GM12878 (cell line): ENCODE data around the gene DIAPH3. TPM values are rescaled to one million over a fixed set of nuclear protein-coding genes. Genes with fewer than 3 reads are reported as not detected.

ENCODE experiments used
- ATAC-seq: fragments of 200-7000 bp; cut with Tn5 transposase; 3 replicates; pipeline ENCODE4 v1.9.1; 2020; ENCODE audit warnings: mild to moderate bottlenecking, moderate library complexity
- BruUV-seq: library from RNA; stranded (reverse); fragments of 400-500 nt; replicated peaks from 2 replicates; lab custom pipeline; 2021; lab: Mats Ljungman, UMichigan
- CTCF ChIA-PET: fragments of 300-600 bp; sonication (Branson Sonifier 250); formaldehyde crosslinking; extraction: SDS; loops from one replicate; lab custom pipeline; 2021; ENCODE audit warnings: inconsistent platforms; lab: Yijun Ruan, JAX
- POLR2A ChIA-PET: fragments of 350-600 bp; formaldehyde crosslinking; extraction: SDS; loops from one replicate; lab custom pipeline; 2021; ENCODE audit warnings: inconsistent platforms; lab: Charles Lee
- RAD21 ChIA-PET: fragments of 300-600 bp; sonication (Branson Sonifier 250); formaldehyde crosslinking; loops from one replicate; lab custom pipeline; 2023; ENCODE audit warnings: antibody characterized with exemption; ENCODE audit not compliant: unreplicated experiment; lab: Charles Lee
- SMC1A ChIA-PET: fragments of 300-600 bp; sonication (Branson Sonifier 250); formaldehyde crosslinking; loops from one replicate; lab custom pipeline; 2023; ENCODE audit not compliant: unreplicated experiment, uncharacterized antibody; lab: Charles Lee
- DNase-seq: peaks from one replicate; pipeline ENCODE4 v3.0.0-alpha.2; 2011; ENCODE audit warnings: low read depth, low spot score
- FAIRE-seq: peaks from 3 replicates; lab custom pipeline; 2011; peaks lifted over from hg19 to GRCh38; lab: Jason Lieb, UNC
- H2AFZ ChIP-seq: 2 replicates; pipeline ENCODE4 v1.6.0; 2011; ENCODE audit warnings: low read depth, low read length, control low read depth; ENCODE audit not compliant: control insufficient read depth
- H3K27ac ChIP-seq: 2 replicates; pipeline ENCODE4 v1.5.1; 2011; ENCODE audit warnings: control low read depth; ENCODE audit not compliant: control insufficient read depth, insufficient read depth
- H3K27me3 ChIP-seq, 2 experiments: replicated peaks in 1 of 2; 2 replicates each; pipeline versions ENCODE4 v1.6.0 to v1.6.1; 2011; ENCODE audit warnings: low read length in 1 of 2; ENCODE audit not compliant: control insufficient read depth in 2 of 2, insufficient read depth in 2 of 2
- H3K36me3 ChIP-seq, 2 experiments: 2 replicates each; pipeline ENCODE4 v1.5.1; 2011; ENCODE audit warnings: low read length in 1 of 2; ENCODE audit not compliant: control insufficient read depth in 2 of 2, insufficient read depth in 2 of 2
- H3K4me1 ChIP-seq: 2 replicates; pipeline ENCODE4 v1.6.1; 2011; ENCODE audit warnings: mild to moderate bottlenecking, low read length, moderate library complexity, mixed read lengths; ENCODE audit not compliant: control insufficient read depth, insufficient read depth
- H3K4me2 ChIP-seq: 2 replicates; pipeline ENCODE4 v1.6.0; 2011; ENCODE audit warnings: control low read depth; ENCODE audit not compliant: control insufficient read depth, insufficient read depth
- H3K4me3 ChIP-seq: fragments of 200-600 bp; sonication (generic); 2 replicates; pipeline ENCODE4 v1.5.1; 2016
- H3K79me2 ChIP-seq: 2 replicates; pipeline ENCODE4 v1.6.0; 2011; ENCODE audit warnings: low read length; ENCODE audit not compliant: control insufficient read depth, insufficient read depth
- H3K9ac ChIP-seq: 2 replicates; pipeline ENCODE4 v1.8.0; 2011; ENCODE audit warnings: low read length, control low read depth, mixed read lengths; ENCODE audit not compliant: control insufficient read depth, insufficient read depth
- H3K9me3 ChIP-seq: replicated peaks from 3 replicates; pipeline ENCODE4 v1.5.1; 2011; ENCODE audit warnings: mild to moderate bottlenecking, low read length; ENCODE audit not compliant: control insufficient read depth, insufficient read depth
- H4K20me1 ChIP-seq: 2 replicates; pipeline ENCODE4 v1.6.0; 2011; ENCODE audit not compliant: control insufficient read depth, insufficient read depth
- CHD2 ChIP-seq: IDR thresholded peaks from 2 replicates; pipeline ENCODE4 v1.6.1; 2011; ENCODE audit warnings: low read depth, low read length, improper control_type of control experiment, borderline replicate concordance
- EGR1 ChIP-seq, 2 experiments: IDR thresholded peaks; 1 replicate in 1 of 2; 2 replicates in 1 of 2; pipeline ENCODE4 v1.6.1; 2011 to 2012; ENCODE audit warnings: low read depth in 2 of 2, low read length in 2 of 2, borderline replicate concordance in 1 of 2, mild to moderate bottlenecking in 1 of 2, moderate library complexity in 1 of 2
- MXI1 ChIP-seq: fragments of 150-350 bp; IDR thresholded peaks from 2 replicates; pipeline ENCODE4 v1.6.1; 2011; ENCODE audit warnings: low read depth, mild to moderate bottlenecking, inconsistent platforms, low read length, improper control_type of control experiment
- SMARCA5 ChIP-seq: fragments of 450-650 bp; IDR thresholded peaks from 2 replicates; pipeline ENCODE4 v1.6.1; 2017; ENCODE audit warnings: mild to moderate bottlenecking
- SREBF2 ChIP-seq: IDR thresholded peaks from 2 replicates; pipeline ENCODE4 v1.6.1; 2012; ENCODE audit warnings: mild to moderate bottlenecking, low read length
- WRNIP1 ChIP-seq: IDR thresholded peaks from 2 replicates; pipeline ENCODE4 v1.6.1; 2011; ENCODE audit warnings: low read depth, low read length, improper control_type of control experiment, borderline replicate concordance
- ZBTB4 ChIP-seq: fragments of 450-650 bp; formaldehyde crosslinking; IDR thresholded peaks from 2 replicates; pipeline ENCODE4 v1.4.0; 2022; ENCODE audit warnings: mild to moderate bottlenecking, moderate library complexity
- ZBTB40 ChIP-seq: fragments of 450-650 bp; IDR thresholded peaks from 2 replicates; pipeline ENCODE4 v1.6.1; 2016; ENCODE audit warnings: mild to moderate bottlenecking, moderate library complexity, borderline replicate concordance
- ZNF207 ChIP-seq: fragments of 450-650 bp; IDR thresholded peaks from 2 replicates; pipeline ENCODE4 v1.6.1; 2014; ENCODE audit warnings: antibody characterized with exemption, mild to moderate bottlenecking, borderline replicate concordance
- ZNF274 ChIP-seq: IDR thresholded peaks from one replicate; pipeline ENCODE4 v1.8.0; 2011; ENCODE audit not compliant: insufficient read length, insufficient read depth
- ZZZ3 ChIP-seq: IDR thresholded peaks from 2 replicates; pipeline ENCODE4 v1.6.1; 2011; ENCODE audit warnings: low read depth; ENCODE audit not compliant: control insufficient read depth, insufficient read length
- WGBS: methylation state at CpG from one replicate; pipeline ENCODE4 v1.1.6; 2016; ENCODE audit warnings: low lambda C conversion rate; ENCODE audit not compliant: insufficient replicate concordance, insufficient coverage; ENCODE audit errors: missing lambda C conversion rate; 5-methylcytosine and 5-hydroxymethylcytosine counted together
- in situ Hi-C: fragments of 300-500 bp; cut with MboI; formaldehyde crosslinking; loops from 9 replicates; pipeline ENCODE4 v1.14.3; 2018; ENCODE audit warnings: mixed read lengths
- intact Hi-C: fragments of 100-400 bp; cut with micrococcal nuclease; formaldehyde crosslinking; loops from one replicate; pipeline ENCODE4 v1.14.2; 2022; ENCODE audit not compliant: unreplicated experiment
- polyA plus RNA-seq, 11 experiments: library from polyadenylated mRNA; depleted of rRNA in 4 of 11; unstranded in 6 of 11; stranded (reverse) in 5 of 11; fragments of >200 nt; fragmentation: Nextera tagmentation in 4 of 11; fragmentation: Illumina TruSeq in 1 of 11; extraction: Ambion mirVana in 4 of 11; extraction: Trizol in 1 of 11; gene quantifications; 1 replicate in 1 of 11; 2 replicates in 10 of 11; pipeline versions ENCODE4 v1.2.1 to v1.2.3, GENCODE V29; 2011 to 2016; ENCODE audit warnings: inconsistent platforms in 2 of 11, missing spikeins in 2 of 11, low read depth in 1 of 11
- total RNA-seq, 4 experiments: library from RNA; depleted of rRNA in 3 of 4; stranded (reverse); fragments of >200 nt in 3 of 4; fragmentation: Illumina TruSeq in 1 of 4; extraction: Trizol in 1 of 4; gene quantifications; 2 replicates each; pipeline versions ENCODE4 v1.2.1 to v1.2.3, GENCODE V29; 2013 to 2021
- TF ChIP-seq, protein P1 (sequence below): IDR thresholded peaks from 2 replicates; pipeline ENCODE4 v1.6.1; 2012; ENCODE audit warnings: improper control_type of control experiment, low read depth, low read length; ENCODE audit not compliant: insufficient replicate concordance

The DIAPH3 gene
- total and polyA plus RNA-seq, 10 of the 15 experiments (the other 5 are each of a cell fraction or from before 2014, with no cell fraction given) = 10.1 to 25.2 (median 15.4) TPM

DNA sequence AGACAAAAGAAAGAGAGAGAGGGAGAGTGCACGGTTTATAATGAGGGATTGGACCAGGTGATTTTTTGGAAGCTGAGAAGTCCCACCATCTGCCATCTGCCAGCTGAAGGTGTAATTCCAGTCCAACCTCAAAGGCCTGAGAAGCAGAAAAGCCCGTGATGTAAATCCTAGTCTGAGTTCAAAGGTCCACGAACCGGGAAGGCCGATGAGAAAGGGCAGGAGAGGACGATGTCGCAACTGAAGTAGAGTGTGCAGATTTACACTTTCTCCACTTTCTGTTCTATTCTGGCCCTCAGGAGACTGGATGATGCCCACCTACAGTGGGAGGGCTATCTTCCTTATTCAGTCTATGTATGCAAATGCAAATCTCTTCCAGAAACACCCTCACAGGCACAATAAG, 500.0 kb downstream of the DIAPH3 start:
- no peaks in the 10 kb centered on the region for H4K20me1 ChIP-seq
- POLR2A ChIA-PET = no interaction called here
- BruUV-seq = no TSS peak
- H3K27ac ChIP-seq = no peak overlapping the region
- no peak for FAIRE-seq
- ATAC-seq = no peak
- in situ Hi-C loops = no loop called here
- no peaks in the 10 kb centered on the region for H3K79me2 ChIP-seq
- H3K4me2 ChIP-seq = no peak overlapping the region
- RAD21 ChIA-PET = no interaction called here
- H2AFZ ChIP-seq = no peak overlapping the region
- H3K36me3 ChIP-seq = no peaks in the 10 kb centered on the region; a peak in 1 of 4 replicates
- no peaks in the 10 kb centered on the region for H3K9me3 ChIP-seq
- no peak overlapping the region for H3K9ac ChIP-seq
- WGBS = 100% methylated on average over 7 of the region's 7 CpGs
- SMC1A ChIA-PET = no interaction called here
- CTCF ChIA-PET = interaction anchor here (1.6 kb wide), 1 partner anchor 9 kb away, joined by 4 read pairs; no protein-coding TSS in a partner anchor
- no peak overlapping the region for H3K4me3 ChIP-seq
- DNase-seq = no peak
- H3K4me1 ChIP-seq = peaks cover 3% of the 10 kb centered on the region; the same call in 1 of the 2 replicates
- no peaks in the 10 kb centered on the region for H3K27me3 ChIP-seq
- intact Hi-C loops = no loop called here
- TF ChIP-seq SMARCA5 (no peak), SREBF2 (no peak), WRNIP1 (no peak), CHD2 (no peak), ZBTB4 (CRISPR knock-in tag) (no peak), ZNF274 (no peak), ZZZ3 (no peak), MXI1 (no peak), EGR1 (IDR thresholded peaks at IDR 0.05; ENCODE audit: borderline replicate concordance in 1 of 2, low read depth in 2 of 2, low read length in 2 of 2) (no peak), ZNF207 (no peak), ZBTB40 (no peak)
- TF ChIP-seq, protein P1, sequence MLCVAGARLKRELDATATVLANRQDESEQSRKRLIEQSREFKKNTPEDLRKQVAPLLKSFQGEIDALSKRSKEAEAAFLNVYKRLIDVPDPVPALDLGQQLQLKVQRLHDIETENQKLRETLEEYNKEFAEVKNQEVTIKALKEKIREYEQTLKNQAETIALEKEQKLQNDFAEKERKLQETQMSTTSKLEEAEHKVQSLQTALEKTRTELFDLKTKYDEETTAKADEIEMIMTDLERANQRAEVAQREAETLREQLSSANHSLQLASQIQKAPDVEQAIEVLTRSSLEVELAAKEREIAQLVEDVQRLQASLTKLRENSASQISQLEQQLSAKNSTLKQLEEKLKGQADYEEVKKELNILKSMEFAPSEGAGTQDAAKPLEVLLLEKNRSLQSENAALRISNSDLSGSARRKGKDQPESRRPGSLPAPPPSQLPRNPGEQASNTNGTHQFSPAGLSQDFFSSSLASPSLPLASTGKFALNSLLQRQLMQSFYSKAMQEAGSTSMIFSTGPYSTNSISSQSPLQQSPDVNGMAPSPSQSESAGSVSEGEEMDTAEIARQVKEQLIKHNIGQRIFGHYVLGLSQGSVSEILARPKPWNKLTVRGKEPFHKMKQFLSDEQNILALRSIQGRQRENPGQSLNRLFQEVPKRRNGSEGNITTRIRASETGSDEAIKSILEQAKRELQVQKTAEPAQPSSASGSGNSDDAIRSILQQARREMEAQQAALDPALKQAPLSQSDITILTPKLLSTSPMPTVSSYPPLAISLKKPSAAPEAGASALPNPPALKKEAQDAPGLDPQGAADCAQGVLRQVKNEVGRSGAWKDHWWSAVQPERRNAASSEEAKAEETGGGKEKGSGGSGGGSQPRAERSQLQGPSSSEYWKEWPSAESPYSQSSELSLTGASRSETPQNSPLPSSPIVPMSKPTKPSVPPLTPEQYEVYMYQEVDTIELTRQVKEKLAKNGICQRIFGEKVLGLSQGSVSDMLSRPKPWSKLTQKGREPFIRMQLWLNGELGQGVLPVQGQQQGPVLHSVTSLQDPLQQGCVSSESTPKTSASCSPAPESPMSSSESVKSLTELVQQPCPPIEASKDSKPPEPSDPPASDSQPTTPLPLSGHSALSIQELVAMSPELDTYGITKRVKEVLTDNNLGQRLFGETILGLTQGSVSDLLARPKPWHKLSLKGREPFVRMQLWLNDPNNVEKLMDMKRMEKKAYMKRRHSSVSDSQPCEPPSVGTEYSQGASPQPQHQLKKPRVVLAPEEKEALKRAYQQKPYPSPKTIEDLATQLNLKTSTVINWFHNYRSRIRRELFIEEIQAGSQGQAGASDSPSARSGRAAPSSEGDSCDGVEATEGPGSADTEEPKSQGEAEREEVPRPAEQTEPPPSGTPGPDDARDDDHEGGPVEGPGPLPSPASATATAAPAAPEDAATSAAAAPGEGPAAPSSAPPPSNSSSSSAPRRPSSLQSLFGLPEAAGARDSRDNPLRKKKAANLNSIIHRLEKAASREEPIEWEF = no peak
